Lower lobe of right lung (tissue), 2 donors: ENCODE results near the gene NDUFAF3. TPM values are rescaled to one million over a fixed set of nuclear protein-coding genes. Genes with fewer than 3 reads are reported as not detected.

Source experiments
- ATAC-seq, 2 donors: fragments of 200-7000 bp; cut with Tn5 transposase; one replicate each; pipeline ENCODE4 v1.9.1; 2020 to 2022; ENCODE audit warnings: mild to moderate bottlenecking in 2 of 2, moderate library complexity in 2 of 2
- DNase-seq: peaks from one replicate; pipeline ENCODE4 v3.0.0-alpha.2; 2020
- H3K27ac ChIP-seq: fragments of 200-600 bp; one replicate; pipeline ENCODE4 v1.8.0; 2022
- H3K27me3 ChIP-seq: fragments of 200-600 bp; one replicate; pipeline ENCODE4 v1.8.0; 2022; ENCODE audit warnings: low read depth
- H3K36me3 ChIP-seq: fragments of 200-600 bp; one replicate; pipeline ENCODE4 v1.8.0; 2022; ENCODE audit warnings: mild to moderate bottlenecking
- H3K4me1 ChIP-seq: fragments of 200-600 bp; one replicate; pipeline ENCODE4 v1.8.0; 2022
- H3K4me3 ChIP-seq: fragments of 200-600 bp; one replicate; pipeline ENCODE4 v1.8.0; 2022; ENCODE audit warnings: mild to moderate bottlenecking
- H3K9me3 ChIP-seq: fragments of 200-600 bp; one replicate; pipeline ENCODE4 v1.8.0; 2022
- intact Hi-C: fragments of 100-400 bp; cut with DNase I; formaldehyde crosslinking; loops from one replicate; pipeline ENCODE4 v1.11.0; 2022
- total RNA-seq: library from RNA; stranded (reverse); fragmentation: NEBNext Ultra II Directional; extraction: Animal tissue kit (Norgen Biotek cat#: 25700); gene quantifications from one replicate; pipeline ENCODE4 v1.2.1, GENCODE V29; 2021
- TF ChIP-seq, protein P1 (sequence below): fragments of 200-600 bp; IDR thresholded peaks from one replicate; pipeline ENCODE4 v1.8.0; 2022; ENCODE audit warnings: antibody characterized with exemption, mild to moderate bottlenecking
- donor health status: DM: no; HTN: yes; CAD: no; lungs with severe emphysema.

Gene NDUFAF3
- total RNA-seq, 1 donor from 2014 or later = 85.6 TPM

DNA sequence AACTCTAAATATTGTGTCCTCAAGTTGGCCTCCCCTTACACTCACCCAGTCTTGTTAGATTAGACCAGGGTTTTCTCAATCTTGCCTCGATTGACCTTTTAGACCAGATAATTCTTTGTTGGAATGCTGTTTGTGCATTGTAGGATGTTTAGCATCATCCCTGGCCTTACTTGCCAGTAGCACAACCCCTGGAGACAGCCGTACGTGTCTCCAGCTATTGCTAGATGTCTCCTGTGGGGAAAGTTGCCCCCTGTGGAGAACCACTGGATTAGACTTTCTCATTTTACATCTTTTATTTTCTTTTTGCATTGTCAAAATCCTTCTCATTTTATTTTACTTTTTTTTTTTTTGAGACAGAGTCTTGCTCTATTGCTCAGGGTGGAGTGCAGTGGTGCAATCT is 12.5 kb upstream of the NDUFAF3 start:
- ATAC-seq (no peak), DNase-seq (no peak)
- Histone ChIP-seq H3K36me3 (peaks cover 34% of the 10 kb centered on the region), H3K4me3 (no peak overlapping the region), H3K27me3 (no peaks in the 10 kb centered on the region), H3K27ac (no peak overlapping the region), H3K9me3 (no peaks in the 10 kb centered on the region), H3K4me1 (peaks cover 19% of the 10 kb centered on the region)
- TF ChIP-seq, protein P1, sequence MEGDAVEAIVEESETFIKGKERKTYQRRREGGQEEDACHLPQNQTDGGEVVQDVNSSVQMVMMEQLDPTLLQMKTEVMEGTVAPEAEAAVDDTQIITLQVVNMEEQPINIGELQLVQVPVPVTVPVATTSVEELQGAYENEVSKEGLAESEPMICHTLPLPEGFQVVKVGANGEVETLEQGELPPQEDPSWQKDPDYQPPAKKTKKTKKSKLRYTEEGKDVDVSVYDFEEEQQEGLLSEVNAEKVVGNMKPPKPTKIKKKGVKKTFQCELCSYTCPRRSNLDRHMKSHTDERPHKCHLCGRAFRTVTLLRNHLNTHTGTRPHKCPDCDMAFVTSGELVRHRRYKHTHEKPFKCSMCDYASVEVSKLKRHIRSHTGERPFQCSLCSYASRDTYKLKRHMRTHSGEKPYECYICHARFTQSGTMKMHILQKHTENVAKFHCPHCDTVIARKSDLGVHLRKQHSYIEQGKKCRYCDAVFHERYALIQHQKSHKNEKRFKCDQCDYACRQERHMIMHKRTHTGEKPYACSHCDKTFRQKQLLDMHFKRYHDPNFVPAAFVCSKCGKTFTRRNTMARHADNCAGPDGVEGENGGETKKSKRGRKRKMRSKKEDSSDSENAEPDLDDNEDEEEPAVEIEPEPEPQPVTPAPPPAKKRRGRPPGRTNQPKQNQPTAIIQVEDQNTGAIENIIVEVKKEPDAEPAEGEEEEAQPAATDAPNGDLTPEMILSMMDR = no peak
- intact Hi-C loops = no loop called here

DNA sequence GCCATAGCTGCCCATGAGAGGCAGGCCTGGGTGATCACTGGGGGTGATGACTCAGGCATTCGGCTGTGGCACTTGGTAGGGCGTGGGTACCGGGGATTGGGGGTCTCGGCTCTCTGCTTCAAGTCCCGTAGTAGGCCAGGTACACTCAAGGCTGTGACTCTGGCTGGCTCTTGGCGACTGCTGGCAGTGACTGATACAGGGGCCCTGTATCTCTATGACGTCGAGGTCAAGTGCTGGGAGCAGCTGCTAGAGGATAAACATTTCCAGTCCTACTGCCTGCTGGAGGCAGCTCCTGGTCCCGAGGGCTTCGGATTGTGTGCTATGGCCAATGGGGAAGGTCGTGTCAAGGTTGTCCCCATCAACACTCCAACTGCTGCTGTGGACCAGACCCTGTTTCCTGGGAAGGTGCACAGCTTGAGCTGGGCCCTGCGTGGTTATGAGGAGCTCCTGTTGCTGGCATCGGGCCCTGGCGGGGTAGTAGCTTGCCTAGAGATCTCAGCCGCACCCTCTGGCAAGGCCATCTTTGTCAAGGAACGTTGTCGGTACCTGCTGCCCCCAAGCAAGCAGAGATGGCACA is 9.4 kb upstream of the NDUFAF3 start:
- intact Hi-C loops = no loop called here
- Histone ChIP-seq H3K4me3 (no peak overlapping the region), H3K4me1 (peaks cover 20% of the 10 kb centered on the region), H3K27ac (no peak overlapping the region), H3K9me3 (no peaks in the 10 kb centered on the region), H3K27me3 (no peaks in the 10 kb centered on the region), H3K36me3 (peaks cover 57% of the 10 kb centered on the region)
- no peak for ATAC-seq
- no peak for DNase-seq
- TF ChIP-seq, protein P1 = no peak

DNA sequence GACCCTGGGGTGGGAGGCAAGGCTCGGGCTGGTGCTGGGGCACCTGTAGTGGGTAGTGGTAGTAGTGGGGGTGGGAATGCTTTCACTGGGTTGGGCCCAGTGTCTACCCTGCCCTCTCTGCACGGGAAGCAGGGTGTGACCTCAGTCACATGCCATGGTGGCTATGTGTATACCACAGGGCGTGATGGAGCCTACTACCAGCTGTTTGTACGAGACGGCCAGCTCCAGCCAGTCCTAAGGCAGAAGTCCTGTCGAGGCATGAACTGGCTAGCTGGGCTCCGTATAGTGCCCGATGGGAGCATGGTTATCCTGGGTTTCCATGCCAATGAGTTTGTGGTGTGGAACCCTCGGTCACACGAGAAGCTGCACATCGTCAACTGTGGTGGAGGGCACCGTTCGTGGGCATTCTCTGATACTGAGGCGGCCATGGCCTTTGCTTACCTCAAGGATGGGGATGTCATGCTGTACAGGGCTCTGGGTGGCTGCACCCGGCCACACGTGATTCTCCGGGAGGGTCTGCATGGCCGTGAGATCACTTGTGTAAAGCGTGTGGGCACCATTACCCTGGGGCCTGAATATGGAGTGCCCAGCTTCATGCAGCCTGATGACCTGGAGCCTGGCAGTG is 8.7 kb upstream of the NDUFAF3 start:
- Histone ChIP-seq H3K9me3 (no peaks in the 10 kb centered on the region), H3K27ac (no peak overlapping the region), H3K36me3 (peaks cover 57% of the 10 kb centered on the region), H3K4me1 (peaks cover 20% of the 10 kb centered on the region), H3K4me3 (no peak overlapping the region), H3K27me3 (no peaks in the 10 kb centered on the region)
- TF ChIP-seq, protein P1 = no peak
- DNase-seq (no peak), ATAC-seq (no peak)
- intact Hi-C loops = no loop called here

- H3K27me3 ChIP-seq = no peaks in the 10 kb centered on the region
- H3K27ac ChIP-seq = no peak overlapping the region
- no peak for DNase-seq
- H3K4me1 ChIP-seq = peaks cover 18% of the 10 kb centered on the region
- H3K9me3 ChIP-seq = no peaks in the 10 kb centered on the region
- ATAC-seq = no peak
- H3K4me3 ChIP-seq = no peak overlapping the region
- H3K36me3 ChIP-seq = peaks cover 57% of the 10 kb centered on the region
- TF ChIP-seq, protein P1 = peak; percentile 49
- intact Hi-C loops = no loop called here
These were observed 7.9 kb upstream of the NDUFAF3 start for GRCh38 chr3:49013738-49014660.

- H3K36me3 ChIP-seq = peaks cover 57% of the 10 kb centered on the region
- no peaks in the 10 kb centered on the region for H3K9me3 ChIP-seq
- no peak overlapping the region for H3K27ac ChIP-seq
- H3K27me3 ChIP-seq = no peaks in the 10 kb centered on the region
- no peak overlapping the region for H3K4me3 ChIP-seq
- H3K4me1 ChIP-seq = peaks cover 29% of the 10 kb centered on the region
- no peak for DNase-seq
- intact Hi-C loops = no loop called here
- no peak for ATAC-seq
- TF ChIP-seq, protein P1 = no peak
These were observed 6.8 kb upstream of the NDUFAF3 start for GRCh38 chr3:49015072-49015471.
